Measurements from ENCODE around the gene BACH2. TPM values are rescaled to one million over a fixed set of nuclear protein-coding genes. Genes with fewer than 3 reads are reported as not detected.

BACH2 gene
- polyA plus RNA-seq, 1 experiment, result 2.2 TPM

GRCh38 chr6:89928604-89929003 is 368.0 kb downstream of the BACH2 start:
- H3K9me3 ChIP-seq (ENCODE audit: control insufficient read depth, insufficient read depth, low read length), result no peaks in the 10 kb centered on the region; the same call in 1 of the 2 replicates
- ChIA-PET POLR2A (no interaction called here), CTCF (interaction anchor here (3.5 kb wide), 1 partner anchor 12 kb away, joined by 33 read pairs; no protein-coding TSS in a partner anchor)
- no peaks in the 10 kb centered on the region for H3K27me3 ChIP-seq (ENCODE audit: control insufficient read depth, insufficient read depth, low read length)
- H3K4me3 ChIP-seq (ENCODE audit: low read depth, low read length), result no peak overlapping the region
- no peak overlapping the region for H3K27ac ChIP-seq (ENCODE audit: low read depth, low read length)
- DNase-seq (ENCODE audit: low read depth, low spot score), result no peak
- no peak for TF ChIP-seq CTCF (IDR thresholded peaks at IDR 0.05; ENCODE audit: low read depth, low read length)

GRCh38 chr6:89927791-89928550 is 368.7 kb downstream of the BACH2 start:
- TF ChIP-seq CTCF (IDR thresholded peaks at IDR 0.05; ENCODE audit: low read depth, low read length), result no peak
- Histone ChIP-seq H3K27ac (ENCODE audit: low read depth, low read length) (no peak overlapping the region), H3K9me3 (ENCODE audit: control insufficient read depth, insufficient read depth, low read length) (no peaks in the 10 kb centered on the region; the same call in 1 of the 2 replicates), H3K4me3 (ENCODE audit: low read depth, low read length) (no peak overlapping the region), H3K27me3 (ENCODE audit: control insufficient read depth, insufficient read depth, low read length) (no peaks in the 10 kb centered on the region)
- ChIA-PET CTCF (interaction anchor here (0.6 to 0.9 kb wide), 4 partner anchors 12 to 551 kb away, joined by 3 read pairs; no protein-coding TSS in a partner anchor), POLR2A (no interaction called here)
- DNase-seq (ENCODE audit: low read depth, low spot score), result no peak

DNA sequence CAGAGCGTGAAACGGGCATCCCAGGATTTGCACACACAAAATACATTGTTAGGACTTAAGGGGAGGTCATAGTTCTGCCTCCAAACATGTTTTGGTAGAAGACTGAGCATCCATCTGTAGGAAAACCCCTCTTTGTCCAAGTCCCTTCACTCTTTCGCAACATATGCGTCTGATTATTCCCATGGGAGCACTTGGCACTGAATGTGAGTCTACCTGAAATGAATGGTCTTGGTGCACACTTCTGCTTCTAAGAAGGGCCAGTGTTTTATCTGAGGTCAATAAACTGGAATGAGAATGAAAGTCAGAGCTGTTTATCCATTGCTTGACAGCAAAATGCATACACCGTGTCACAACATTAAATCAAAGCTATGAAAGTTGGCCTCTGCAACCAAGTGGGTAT is 369.4 kb downstream of the BACH2 start:
- H3K27ac ChIP-seq (ENCODE audit: low read depth, low read length), result no peak overlapping the region
- H3K4me3 ChIP-seq (ENCODE audit: low read depth, low read length), result no peak overlapping the region
- no peaks in the 10 kb centered on the region for H3K27me3 ChIP-seq (ENCODE audit: control insufficient read depth, insufficient read depth, low read length)
- TF ChIP-seq CTCF (IDR thresholded peaks at IDR 0.05; ENCODE audit: low read depth, low read length), result no peak
- ChIA-PET CTCF (interaction anchor here (0.7 to 0.9 kb wide), 3 partner anchors 13 to 18 kb away, joined by 3 read pairs; no protein-coding TSS in a partner anchor), POLR2A (no interaction called here)
- no peaks in the 10 kb centered on the region; the same call in 1 of the 2 replicates for H3K9me3 ChIP-seq (ENCODE audit: control insufficient read depth, insufficient read depth, low read length)
- DNase-seq (ENCODE audit: low read depth, low spot score), result no peak

DNA sequence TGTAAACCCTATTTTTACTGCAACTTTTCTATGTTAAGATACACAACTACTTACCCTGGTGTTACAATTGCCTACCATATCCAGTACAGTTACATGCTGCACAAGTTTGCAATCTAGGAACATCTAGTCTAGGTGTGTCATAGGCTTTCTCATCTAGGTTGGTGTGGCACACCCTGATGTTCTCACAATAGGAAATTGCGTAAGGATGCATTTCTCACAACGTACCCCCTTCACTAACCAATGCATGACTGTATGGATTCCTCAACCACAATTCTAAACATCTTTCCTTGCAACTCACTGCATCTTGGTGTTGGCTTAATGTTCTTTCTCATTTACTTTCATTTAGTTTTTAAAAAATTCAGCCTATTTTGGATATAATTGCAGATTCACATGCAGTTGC is 370.8 kb downstream of the BACH2 start:
- Histone ChIP-seq H3K9me3 (ENCODE audit: control insufficient read depth, insufficient read depth, low read length) (no peaks in the 10 kb centered on the region; the same call in 1 of the 2 replicates), H3K4me3 (ENCODE audit: low read depth, low read length) (no peak overlapping the region), H3K27ac (ENCODE audit: low read depth, low read length) (no peak overlapping the region), H3K27me3 (ENCODE audit: control insufficient read depth, insufficient read depth, low read length) (no peaks in the 10 kb centered on the region)
- ChIA-PET CTCF (no interaction called here), POLR2A (no interaction called here)
- TF ChIP-seq CTCF (IDR thresholded peaks at IDR 0.05; ENCODE audit: low read depth, low read length), result no peak
- no peak for DNase-seq (ENCODE audit: low read depth, low spot score)

DNA sequence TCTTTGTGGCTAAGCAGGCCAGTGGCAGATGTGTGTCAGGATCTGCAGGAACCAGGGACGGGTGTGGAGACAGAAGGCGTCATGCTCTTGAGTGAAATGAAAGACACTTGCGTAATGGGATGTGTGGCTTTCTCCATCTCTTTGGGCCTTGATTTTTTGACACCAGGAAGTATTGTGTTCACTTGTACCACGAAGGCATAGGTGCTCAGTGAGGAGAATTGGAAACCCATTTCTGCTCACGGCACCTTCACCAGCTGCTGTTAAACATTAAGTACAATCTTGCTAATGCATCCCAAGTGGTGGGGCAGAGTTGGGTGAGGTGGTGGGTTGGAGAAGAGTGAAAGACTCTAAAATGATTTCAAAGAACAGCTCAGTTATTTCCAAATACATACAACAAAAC is 372.4 kb downstream of the BACH2 start:
- no peaks in the 10 kb centered on the region; the same call in 1 of the 2 replicates for H3K9me3 ChIP-seq (ENCODE audit: control insufficient read depth, insufficient read depth, low read length)

More for the DNA sequence above, 372.4 kb downstream of the BACH2 start:
- DNase-seq (ENCODE audit: low read depth, low spot score), result no peak
- Histone ChIP-seq H3K27me3 (ENCODE audit: control insufficient read depth, insufficient read depth, low read length) (no peaks in the 10 kb centered on the region), H3K27ac (ENCODE audit: low read depth, low read length) (no peak overlapping the region), H3K4me3 (ENCODE audit: low read depth, low read length) (no peak overlapping the region)
- TF ChIP-seq CTCF (IDR thresholded peaks at IDR 0.05; ENCODE audit: low read depth, low read length), result no peak
- ChIA-PET CTCF (no interaction called here), POLR2A (no interaction called here)

Measured in AG04450 (cell line).